Measurements from ENCODE around the gene CELF3. TPM values are rescaled to one million over a fixed set of nuclear protein-coding genes. Genes with fewer than 3 reads are reported as not detected.
"Not testable (repeated sequence)": the region's sequence is repeated elsewhere in the genome, so short reads cannot be mapped to it uniquely, and the experiment has no call there.

Gene CELF3
- total RNA-seq, 2 donors from 2014 or later, result not detected

GRCh38 chr1:151705146-151705545 lies 11.5 kb downstream of the CELF3 start:
- DNase-seq (no peak), ATAC-seq (replicated peaks in 1 of 2) (no peak)
- Mint-ChIP-seq H3K4me3 (no peak overlapping the region), H3K4me1 (ENCODE audit: low read depth) (no peaks in the 10 kb centered on the region), H3K27me3 (ENCODE audit: low read depth) (no peaks in the 10 kb centered on the region), H3K9me3 (no peaks in the 10 kb centered on the region), H3K36me3 (ENCODE audit: insufficient read depth in 2 of 2) (peaks cover 0 to under 1% of the 10 kb centered on the region in 2 donors), H3K27ac (no peak overlapping the region)

GRCh38 chr1:151704246-151704645 lies 12.4 kb downstream of the CELF3 start:
- no peaks in the 10 kb centered on the region for H3K4me1 Mint-ChIP-seq (ENCODE audit: low read depth)
- H3K36me3 Mint-ChIP-seq (ENCODE audit: insufficient read depth in 2 of 2), result peaks cover 0 to 1% of the 10 kb centered on the region in 2 donors
- ATAC-seq (replicated peaks in 1 of 2), result no peak
- no peak for DNase-seq
- no peaks in the 10 kb centered on the region for H3K9me3 Mint-ChIP-seq
- H3K27ac Mint-ChIP-seq, result no peak overlapping the region
- H3K4me3 Mint-ChIP-seq, result no peak overlapping the region
- H3K27me3 Mint-ChIP-seq (ENCODE audit: low read depth), result no peaks in the 10 kb centered on the region

GRCh38 chr1:151703813-151704212 lies 12.8 kb downstream of the CELF3 start:
- Mint-ChIP-seq H3K27ac (no peak overlapping the region), H3K4me3 (no peak overlapping the region), H3K27me3 (ENCODE audit: low read depth) (no peaks in the 10 kb centered on the region), H3K9me3 (no peaks in the 10 kb centered on the region), H3K4me1 (ENCODE audit: low read depth) (no peaks in the 10 kb centered on the region), H3K36me3 (ENCODE audit: insufficient read depth in 2 of 2) (peaks cover 0 to 1% of the 10 kb centered on the region in 2 donors)
- ATAC-seq (replicated peaks in 1 of 2) (no peak), DNase-seq (no peak)

GRCh38 chr1:151702936-151703335 lies 13.7 kb downstream of the CELF3 start:
- Mint-ChIP-seq H3K4me1 (ENCODE audit: low read depth) (no peaks in the 10 kb centered on the region), H3K27ac (no peak overlapping the region), H3K36me3 (ENCODE audit: insufficient read depth in 2 of 2) (peaks cover 0 to 1% of the 10 kb centered on the region in 2 donors), H3K27me3 (ENCODE audit: low read depth) (no peaks in the 10 kb centered on the region), H3K4me3 (no peak overlapping the region), H3K9me3 (no peaks in the 10 kb centered on the region)
- DNase-seq, result no peak
- ATAC-seq (replicated peaks in 1 of 2), result no peak

- DNase-seq, result no peak
- no peaks in the 10 kb centered on the region for H3K4me1 Mint-ChIP-seq (ENCODE audit: low read depth)
Observed at GRCh38 chr1:151701515-151701914, 15.1 kb downstream of the CELF3 start.

GRCh38 chr1:151693057-151693651 lies 23.4 kb downstream of the CELF3 start:
- H3K27me3 Mint-ChIP-seq (ENCODE audit: low read depth), result no peaks in the 10 kb centered on the region
- peaks cover 2 to 13% of the 10 kb centered on the region in 2 donors for H3K36me3 Mint-ChIP-seq (ENCODE audit: insufficient read depth in 2 of 2)

More at GRCh38 chr1:151701515-151701914, 15.1 kb downstream of the CELF3 start:
- H3K9me3 Mint-ChIP-seq, result no peaks in the 10 kb centered on the region
- H3K4me3 Mint-ChIP-seq, result no peak overlapping the region
- peaks cover 1 to 4% of the 10 kb centered on the region in 2 donors for H3K36me3 Mint-ChIP-seq (ENCODE audit: insufficient read depth in 2 of 2)
- H3K27ac Mint-ChIP-seq, result no peak overlapping the region
- no peak for ATAC-seq (replicated peaks in 1 of 2)
- no peaks in the 10 kb centered on the region for H3K27me3 Mint-ChIP-seq (ENCODE audit: low read depth)

GRCh38 chr1:151692226-151692625 lies 24.4 kb downstream of the CELF3 start:
- Mint-ChIP-seq H3K4me1 (ENCODE audit: low read depth) (no peaks in the 10 kb centered on the region), H3K9me3 (no peaks in the 10 kb centered on the region), H3K27me3 (ENCODE audit: low read depth) (no peaks in the 10 kb centered on the region), H3K27ac (no peak overlapping the region), H3K36me3 (ENCODE audit: insufficient read depth in 2 of 2) (peaks cover 2 to 13% of the 10 kb centered on the region in 2 donors), H3K4me3 (no peak overlapping the region)
- DNase-seq (no peak), ATAC-seq (replicated peaks in 1 of 2) (no peak)

More at GRCh38 chr1:151693057-151693651, 23.4 kb downstream of the CELF3 start:
- H3K4me1 Mint-ChIP-seq (ENCODE audit: low read depth), result no peaks in the 10 kb centered on the region
- H3K9me3 Mint-ChIP-seq, result no peaks in the 10 kb centered on the region
- no peak for ATAC-seq (replicated peaks in 1 of 2)
- no peak overlapping the region for H3K4me3 Mint-ChIP-seq
- DNase-seq, result no peak
- no peak overlapping the region for H3K27ac Mint-ChIP-seq

GRCh38 chr1:151689494-151689893 lies 27.1 kb downstream of the CELF3 start:
- ATAC-seq (replicated peaks in 1 of 2) (no peak), DNase-seq (no peak)
- peaks cover 2 to 11% of the 10 kb centered on the region in 2 donors for H3K36me3 Mint-ChIP-seq (ENCODE audit: insufficient read depth in 2 of 2)
- H3K4me1 Mint-ChIP-seq (ENCODE audit: low read depth), result no peaks in the 10 kb centered on the region
- no peak overlapping the region for H3K4me3 Mint-ChIP-seq
- H3K9me3 Mint-ChIP-seq, result no peaks in the 10 kb centered on the region
- H3K27ac Mint-ChIP-seq, result no peak overlapping the region
- H3K27me3 Mint-ChIP-seq (ENCODE audit: low read depth), result no peaks in the 10 kb centered on the region

- DNase-seq (no peak), ATAC-seq (replicated peaks in 1 of 2) (no peak)
- Mint-ChIP-seq H3K9me3 (no peaks in the 10 kb centered on the region), H3K4me3 (no peak overlapping the region), H3K36me3 (ENCODE audit: insufficient read depth in 2 of 2) (peaks cover 2 to 4% of the 10 kb centered on the region in 2 donors), H3K4me1 (ENCODE audit: low read depth) (no peaks in the 10 kb centered on the region), H3K27ac (no peak overlapping the region), H3K27me3 (ENCODE audit: low read depth) (no peaks in the 10 kb centered on the region)
Observed at GRCh38 chr1:151686561-151686960, 30.0 kb downstream of the CELF3 start.

- Mint-ChIP-seq H3K27ac (no peak overlapping the region), H3K4me3 (no peak overlapping the region), H3K36me3 (ENCODE audit: insufficient read depth in 2 of 2) (peaks cover 0 to 4% of the 10 kb centered on the region in 2 donors), H3K9me3 (no peaks in the 10 kb centered on the region), H3K4me1 (ENCODE audit: low read depth) (no peaks in the 10 kb centered on the region), H3K27me3 (ENCODE audit: low read depth) (no peaks in the 10 kb centered on the region)
- DNase-seq (no peak), ATAC-seq (replicated peaks in 1 of 2) (no peak)
Observed at GRCh38 chr1:151684128-151684527, 32.5 kb downstream of the CELF3 start.

GRCh38 chr1:151682901-151683300 lies 33.7 kb downstream of the CELF3 start:
- H3K4me1 Mint-ChIP-seq (ENCODE audit: low read depth); H3K4me3 Mint-ChIP-seq; H3K9me3 Mint-ChIP-seq; H3K27ac Mint-ChIP-seq; H3K36me3 Mint-ChIP-seq (ENCODE audit: insufficient read depth in 2 of 2); H3K27me3 Mint-ChIP-seq (ENCODE audit: low read depth); ATAC-seq (replicated peaks in 1 of 2); DNase-seq: not testable (repeated sequence)

- Mint-ChIP-seq H3K27me3 (ENCODE audit: low read depth) (no peaks in the 10 kb centered on the region), H3K4me1 (ENCODE audit: low read depth) (no peaks in the 10 kb centered on the region), H3K27ac (no peak overlapping the region), H3K9me3 (no peaks in the 10 kb centered on the region), H3K36me3 (ENCODE audit: insufficient read depth in 2 of 2) (peaks cover 0 to 7% of the 10 kb centered on the region in 2 donors), H3K4me3 (no peak overlapping the region)
- DNase-seq (no peak), ATAC-seq (replicated peaks in 1 of 2) (no peak)
Observed at GRCh38 chr1:151681923-151682322, 34.7 kb downstream of the CELF3 start.

- no peak overlapping the region for H3K27ac Mint-ChIP-seq
- peaks cover 0 to 6% of the 10 kb centered on the region in 2 donors for H3K36me3 Mint-ChIP-seq (ENCODE audit: insufficient read depth in 2 of 2)
- ATAC-seq (replicated peaks in 1 of 2), result no peak
- H3K4me1 Mint-ChIP-seq (ENCODE audit: low read depth), result no peaks in the 10 kb centered on the region
- no peak overlapping the region for H3K4me3 Mint-ChIP-seq
- H3K27me3 Mint-ChIP-seq (ENCODE audit: low read depth), result no peaks in the 10 kb centered on the region
- H3K9me3 Mint-ChIP-seq, result no peaks in the 10 kb centered on the region
- no peak for DNase-seq
Observed at GRCh38 chr1:151680826-151681225, 35.8 kb downstream of the CELF3 start.

- Mint-ChIP-seq H3K4me1 (ENCODE audit: low read depth) (no peaks in the 10 kb centered on the region), H3K9me3 (no peaks in the 10 kb centered on the region), H3K4me3 (no peak overlapping the region), H3K36me3 (ENCODE audit: insufficient read depth in 2 of 2) (peaks cover 0 to 5% of the 10 kb centered on the region in 2 donors), H3K27me3 (ENCODE audit: low read depth) (no peaks in the 10 kb centered on the region), H3K27ac (no peak overlapping the region)
- DNase-seq, result no peak
- ATAC-seq (replicated peaks in 1 of 2), result no peak
Observed at GRCh38 chr1:151680391-151680790, 36.2 kb downstream of the CELF3 start.

Data from activated T-cell treated with anti-CD3 and anti-CD28 coated beads, Interleukin-2, amount 50 U/mL, for 72 hours (primary cell).